HTR-8/SVneo (cell line): ENCODE results near the gene CCDC141.
A peak's percentile ranks its signal among the peaks of the same experiment; 100 is the strongest.

Experiments
- DNase-seq: peaks from one replicate; pipeline ENCODE4 v3.0.0; 2011; ENCODE audit warnings: low spot score, mixed read lengths; ENCODE audit not compliant: insufficient read length
- FAIRE-seq: peaks from 2 replicates; lab custom pipeline; 2011; peaks lifted over from hg19 to GRCh38; lab: Jason Lieb, UNC

CCDC141 gene

GRCh38 chr2:178920916-178921513 lies 128.9 kb downstream of the CCDC141 start:
- no peak for FAIRE-seq
- DNase-seq = no peak

GRCh38 chr2:178917555-178917954 lies 132.4 kb downstream of the CCDC141 start:
- DNase-seq = no peak
- FAIRE-seq = no peak

DNA sequence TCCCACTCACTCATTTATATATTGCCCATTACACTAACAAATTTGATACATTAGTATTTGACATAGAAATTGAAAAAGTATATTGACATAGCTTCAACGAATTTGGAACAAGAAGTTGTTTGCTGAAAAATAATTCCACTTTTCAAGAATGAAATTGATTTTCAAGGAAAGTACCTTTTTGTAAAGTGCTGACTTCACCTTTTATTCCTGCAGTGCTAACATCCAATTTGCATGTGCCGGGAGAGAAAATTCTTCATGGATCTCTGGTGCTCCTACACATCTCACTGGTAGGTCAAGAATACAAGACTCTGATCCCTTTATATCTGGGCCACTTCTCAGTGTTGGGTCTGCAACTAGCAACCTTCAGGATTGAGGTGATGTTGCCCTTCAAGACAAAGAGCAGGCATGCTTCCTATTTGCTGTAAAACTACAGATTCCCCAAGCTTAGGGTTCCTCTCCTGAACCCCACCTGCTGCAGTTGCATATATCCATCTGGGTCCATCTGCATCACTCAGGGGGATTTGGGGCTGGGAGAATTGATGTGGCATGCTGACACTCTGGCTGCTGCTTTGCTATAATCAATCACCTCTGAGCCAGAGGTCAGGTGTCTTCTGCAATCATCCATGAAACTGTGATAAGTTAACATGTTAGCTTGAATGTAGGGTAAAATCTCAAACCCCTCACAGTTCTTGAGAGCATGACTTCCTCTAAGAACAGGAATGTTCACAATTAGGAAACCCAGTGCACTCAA lies 134.3 kb downstream of the CCDC141 start:
- no peak for FAIRE-seq
- DNase-seq = no peak

DNA sequence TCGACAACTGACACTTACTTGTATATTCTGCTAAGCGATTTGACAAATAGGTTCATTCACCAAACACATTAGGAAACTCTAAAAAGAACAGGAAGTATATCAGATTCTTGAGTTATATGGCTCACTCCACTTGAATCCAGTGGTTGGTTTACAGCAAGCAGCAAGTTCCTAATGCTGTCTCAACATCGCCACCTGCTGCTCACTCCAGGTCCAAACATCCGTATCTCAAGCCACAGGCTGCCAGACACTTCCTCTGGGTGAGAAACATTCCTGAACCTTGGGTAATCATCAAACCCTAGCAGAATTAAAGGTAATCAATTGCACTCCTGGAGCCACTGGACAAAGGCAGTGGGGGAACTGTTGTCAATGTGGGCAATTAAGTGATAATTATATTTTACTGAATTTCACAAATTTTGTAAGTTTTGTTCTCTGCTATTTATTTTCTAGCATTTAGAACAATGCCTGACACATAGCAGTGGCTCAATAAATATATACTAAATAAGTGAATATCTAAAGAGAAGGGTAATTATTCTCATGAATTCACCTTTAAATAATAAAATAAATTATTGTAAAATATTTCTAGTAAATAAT lies 135.6 kb downstream of the CCDC141 start:
- FAIRE-seq (peak; percentile 13), DNase-seq (peak; percentile 57)

DNA sequence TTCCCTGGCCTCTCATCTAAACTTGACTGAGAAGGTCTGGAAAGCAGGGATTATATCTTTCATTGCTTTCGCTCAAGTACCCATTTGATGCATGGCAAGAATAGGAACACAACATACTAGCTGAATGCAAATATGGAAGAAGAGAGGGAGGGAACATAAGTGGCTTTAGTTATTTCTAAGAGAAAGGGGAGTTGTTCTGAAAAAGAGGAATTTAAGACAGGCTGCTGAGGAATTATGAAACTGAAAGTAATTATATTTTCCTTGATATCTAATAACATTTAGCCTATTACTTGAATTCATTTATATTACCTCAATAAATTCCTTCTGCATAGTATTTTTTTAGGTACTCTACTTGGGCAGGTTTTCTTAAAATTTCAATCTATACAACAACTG lies 136.9 kb downstream of the CCDC141 start:
- DNase-seq (no peak), FAIRE-seq (no peak)

GRCh38 chr2:178912416-178913048 lies 137.4 kb downstream of the CCDC141 start:
- DNase-seq = no peak
- FAIRE-seq = no peak

- DNase-seq = no peak
- FAIRE-seq = no peak
Measured at GRCh38 chr2:178911039-178911438, 138.9 kb downstream of the CCDC141 start.

- DNase-seq (no peak), FAIRE-seq (no peak)
Measured at GRCh38 chr2:178910005-178910404, 139.9 kb downstream of the CCDC141 start.

GRCh38 chr2:178909507-178909906 lies 140.4 kb downstream of the CCDC141 start:
- FAIRE-seq = no peak
- DNase-seq = no peak

- DNase-seq = no peak
- no peak for FAIRE-seq
Measured at GRCh38 chr2:178908810-178909209, 141.1 kb downstream of the CCDC141 start.

DNA sequence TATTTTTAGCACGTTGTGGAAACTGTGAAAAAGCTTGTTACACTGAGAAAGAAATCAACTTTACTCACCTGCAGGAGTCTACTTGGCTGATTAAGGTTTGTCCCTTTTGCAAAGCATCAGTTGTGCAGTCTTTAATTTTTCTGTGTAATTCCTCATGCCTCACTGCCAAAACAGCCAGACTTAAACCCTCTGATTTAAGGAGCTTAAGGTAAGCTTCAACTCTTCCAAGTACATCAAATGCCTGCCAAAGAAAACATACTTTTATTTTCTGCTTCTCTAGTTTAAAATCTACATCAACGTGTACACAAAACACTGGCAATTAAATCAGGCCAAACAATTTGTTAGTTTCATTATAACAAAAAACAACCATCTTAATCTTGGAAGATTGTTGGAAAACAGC lies 144.7 kb downstream of the CCDC141 start:
- FAIRE-seq (no peak), DNase-seq (no peak)

DNA sequence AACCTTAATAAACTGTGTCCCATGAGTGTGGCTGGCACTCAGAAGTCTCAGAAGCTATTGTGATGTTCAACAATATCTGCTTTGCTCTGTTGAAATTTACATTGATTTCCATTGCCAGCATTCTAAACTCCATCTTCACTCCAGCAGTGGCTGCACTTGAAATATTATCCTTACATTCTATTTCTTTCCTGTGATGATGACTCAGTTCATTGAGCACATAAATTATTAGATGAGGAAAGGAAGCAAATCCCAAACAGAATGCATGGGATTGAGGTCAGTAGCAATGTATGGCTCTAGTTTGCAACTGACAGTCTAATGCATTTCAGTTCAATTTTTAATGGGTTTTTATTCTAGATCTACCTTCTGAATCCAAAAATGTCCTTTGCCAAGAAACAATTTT lies 150.3 kb downstream of the CCDC141 start:
- no peak for FAIRE-seq
- DNase-seq = no peak

DNA sequence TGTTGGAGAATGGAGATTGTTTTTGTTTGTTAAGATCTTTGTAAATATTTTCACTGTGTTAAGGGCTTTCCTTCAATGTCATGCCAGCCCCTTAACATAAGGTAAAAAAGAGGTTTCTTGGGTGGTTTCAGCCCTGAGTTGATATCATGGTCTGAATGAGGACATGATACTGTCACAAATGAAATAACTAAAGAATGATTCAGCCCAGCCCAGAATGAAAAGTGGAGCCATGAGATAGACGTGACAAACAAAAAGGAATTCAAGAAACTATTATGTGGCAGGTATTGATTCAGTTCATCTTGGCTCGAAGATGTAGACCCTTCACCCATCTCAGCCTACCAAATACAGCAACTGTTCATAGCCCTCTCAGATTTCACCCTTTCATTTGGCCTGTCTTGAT lies 154.1 kb downstream of the CCDC141 start:
- FAIRE-seq (no peak), DNase-seq (no peak)

DNA sequence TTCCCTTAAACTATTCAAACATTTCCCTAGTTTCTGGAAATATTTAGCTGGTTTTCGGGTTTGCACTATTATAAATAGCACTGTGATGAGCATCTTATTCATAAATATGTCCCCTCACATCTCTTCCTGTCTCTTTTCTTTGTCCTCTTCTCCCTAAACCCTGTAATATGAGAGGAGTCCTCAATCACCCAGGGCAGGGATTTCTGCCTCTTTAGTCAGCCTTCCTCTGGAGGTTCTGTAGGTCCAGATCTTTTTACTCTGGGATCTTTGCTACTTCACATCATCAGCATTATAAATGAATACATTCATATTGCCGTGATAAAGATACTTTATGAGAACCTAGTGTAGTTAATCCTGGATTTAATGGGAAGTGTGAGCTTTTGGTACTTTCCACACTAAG lies 154.8 kb downstream of the CCDC141 start:
- DNase-seq (no peak), FAIRE-seq (no peak)

DNA sequence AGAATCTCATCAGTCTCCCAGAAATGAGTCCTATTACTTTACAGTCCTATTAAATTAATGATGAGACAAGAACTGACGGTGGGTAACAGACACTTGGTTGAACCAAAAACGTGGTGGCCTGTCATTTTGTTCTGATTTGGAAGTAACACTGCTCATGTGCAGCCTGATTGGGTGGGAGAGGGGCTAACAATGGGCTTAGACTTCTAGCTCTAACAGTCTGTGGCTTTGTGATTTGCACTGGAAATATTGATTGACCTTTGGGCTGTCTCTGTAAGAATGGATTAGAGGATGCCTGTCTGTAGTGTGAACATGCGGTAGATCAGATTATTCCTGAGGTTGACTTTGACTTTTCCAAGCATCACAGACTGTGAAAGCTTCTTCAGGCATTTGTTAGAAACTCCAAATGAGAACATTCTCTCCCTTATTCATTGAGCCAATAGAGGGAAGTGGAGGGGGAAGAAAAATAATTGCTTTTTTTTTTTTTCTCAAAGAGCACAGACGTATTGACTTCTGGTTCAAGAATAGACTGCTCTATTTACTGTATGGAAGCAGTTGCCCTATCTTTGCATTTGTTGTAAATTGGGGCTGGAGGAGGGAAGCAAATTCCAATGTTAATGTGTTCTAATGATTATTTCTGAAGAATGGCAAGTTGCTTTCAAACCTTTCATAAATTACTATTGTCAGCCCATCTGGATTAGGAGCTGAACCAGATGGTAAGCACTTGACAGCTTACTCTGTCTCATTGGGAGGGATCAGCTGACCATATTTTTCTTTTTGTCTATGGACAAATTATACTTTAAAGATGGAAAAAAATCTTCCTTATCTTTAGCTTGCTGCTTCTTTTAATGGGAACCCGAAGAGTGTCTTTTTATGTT lies 156.9 kb downstream of the CCDC141 start:
- no peak for FAIRE-seq
- DNase-seq = no peak

- FAIRE-seq (no peak), DNase-seq (no peak)
Measured at GRCh38 chr2:178891959-178892485, 157.9 kb downstream of the CCDC141 start.

DNA sequence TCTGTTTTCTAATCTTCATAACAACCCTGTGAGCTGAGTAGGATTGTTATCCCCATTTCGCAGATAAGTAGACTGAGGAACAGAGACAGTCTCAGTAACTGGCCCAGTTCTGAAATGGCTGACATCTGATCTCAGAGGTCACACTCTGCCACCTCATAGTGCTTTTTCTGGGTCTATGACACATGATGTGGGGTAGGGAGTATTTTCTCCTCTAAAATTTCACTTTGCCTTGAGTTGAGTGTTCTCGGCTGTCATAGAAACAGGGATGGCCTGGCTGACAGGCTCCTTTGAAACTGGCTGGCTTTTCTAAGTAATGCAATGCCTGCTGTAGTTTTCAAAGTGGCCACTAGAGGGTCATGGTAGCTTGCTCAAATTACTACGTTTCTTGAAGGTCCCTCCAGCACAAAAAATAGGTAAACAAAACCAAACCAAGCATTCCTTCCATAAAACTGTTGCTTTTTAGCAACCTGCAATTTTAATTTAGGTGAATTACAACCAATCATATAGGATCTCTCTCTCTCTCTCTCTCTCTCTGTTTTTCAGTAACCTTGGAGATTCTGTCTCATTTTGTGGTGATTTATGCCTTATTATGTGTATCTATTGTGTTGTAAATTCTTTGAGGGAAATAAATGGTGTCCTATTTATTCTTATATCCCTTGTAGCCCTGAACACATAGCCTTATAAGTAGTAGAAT lies 158.5 kb downstream of the CCDC141 start:
- DNase-seq = peak; percentile 29
- no peak for FAIRE-seq

DNA sequence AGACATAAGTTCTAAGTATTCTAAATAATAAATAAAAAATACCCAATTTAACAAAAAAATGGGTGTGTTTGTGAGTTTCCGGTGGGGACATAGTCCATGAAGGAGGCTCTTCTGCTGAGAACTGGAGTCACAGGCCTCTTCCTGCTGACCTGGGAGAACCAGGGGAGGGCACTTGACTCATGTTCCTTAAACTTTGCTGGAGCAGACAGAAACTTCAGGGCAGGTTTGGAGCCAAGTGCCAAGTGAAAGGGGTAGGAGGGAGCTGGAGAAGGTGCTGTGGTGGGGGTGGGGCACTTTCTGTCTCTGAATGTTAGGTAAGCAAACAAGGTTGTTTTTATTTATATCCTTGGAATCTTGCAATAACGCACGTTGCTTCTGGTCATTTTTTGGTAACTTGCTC lies 163.9 kb downstream of the CCDC141 start:
- DNase-seq (no peak), FAIRE-seq (no peak)

DNA sequence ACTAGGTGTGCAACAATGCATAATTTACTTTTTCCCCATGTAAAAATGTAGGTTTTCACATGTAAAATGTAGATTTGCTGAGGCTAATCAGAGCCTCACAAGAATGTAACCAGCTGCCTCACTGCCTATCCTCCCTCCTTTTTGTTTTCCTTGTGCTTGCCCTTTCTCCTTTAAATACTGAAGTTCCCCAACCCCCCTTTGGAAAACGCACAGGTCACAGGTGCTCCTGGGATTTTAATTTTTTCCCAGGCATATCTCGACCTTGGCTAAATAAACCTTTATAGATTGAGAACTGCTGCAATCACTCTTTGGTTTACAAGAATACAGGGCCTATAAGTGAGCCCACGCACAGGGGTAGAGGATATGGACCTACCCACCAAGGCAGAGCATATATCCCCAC lies 165.5 kb downstream of the CCDC141 start:
- FAIRE-seq = no peak

More for the DNA sequence above, 165.5 kb downstream of the CCDC141 start:
- no peak for DNase-seq
